Ishikawa (cell line): ENCODE data around the gene TH.

Experiments
- CEBPB ChIP-seq: IDR thresholded peaks from 2 replicates; pipeline ENCODE4 v1.6.1; 2012
- EGR1 ChIP-seq: IDR thresholded peaks from 2 replicates; pipeline ENCODE4 v1.6.1; 2012
- NFIC ChIP-seq: IDR thresholded peaks from 2 replicates; pipeline ENCODE4 v1.6.1; 2012
- RAD21 ChIP-seq: IDR thresholded peaks from 2 replicates; pipeline ENCODE4 v1.6.1; 2012; ENCODE audit warnings: low read depth
- TAF1 ChIP-seq: IDR thresholded peaks from 2 replicates; pipeline ENCODE4 v1.6.1; 2012; ENCODE audit warnings: low read depth, mild to moderate bottlenecking
- TF ChIP-seq, protein P1 (sequence below): IDR thresholded peaks from 2 replicates; pipeline ENCODE4 v1.6.1; 2012
- TF ChIP-seq, protein P2 (sequence below): IDR thresholded peaks from 2 replicates; pipeline ENCODE4 v1.6.1; 2012; ENCODE audit warnings: low read depth, mild to moderate bottlenecking
- TF ChIP-seq, protein P3 (sequence below): IDR thresholded peaks from 2 replicates; pipeline ENCODE4 v1.6.1; 2012

- no peak for TF ChIP-seq TAF1
- TF ChIP-seq EGR1, result no peak
- TF ChIP-seq, protein P1, sequence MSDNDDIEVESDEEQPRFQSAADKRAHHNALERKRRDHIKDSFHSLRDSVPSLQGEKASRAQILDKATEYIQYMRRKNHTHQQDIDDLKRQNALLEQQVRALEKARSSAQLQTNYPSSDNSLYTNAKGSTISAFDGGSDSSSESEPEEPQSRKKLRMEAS, result no peak
- TF ChIP-seq CEBPB, result no peak
- TF ChIP-seq, protein P2, sequence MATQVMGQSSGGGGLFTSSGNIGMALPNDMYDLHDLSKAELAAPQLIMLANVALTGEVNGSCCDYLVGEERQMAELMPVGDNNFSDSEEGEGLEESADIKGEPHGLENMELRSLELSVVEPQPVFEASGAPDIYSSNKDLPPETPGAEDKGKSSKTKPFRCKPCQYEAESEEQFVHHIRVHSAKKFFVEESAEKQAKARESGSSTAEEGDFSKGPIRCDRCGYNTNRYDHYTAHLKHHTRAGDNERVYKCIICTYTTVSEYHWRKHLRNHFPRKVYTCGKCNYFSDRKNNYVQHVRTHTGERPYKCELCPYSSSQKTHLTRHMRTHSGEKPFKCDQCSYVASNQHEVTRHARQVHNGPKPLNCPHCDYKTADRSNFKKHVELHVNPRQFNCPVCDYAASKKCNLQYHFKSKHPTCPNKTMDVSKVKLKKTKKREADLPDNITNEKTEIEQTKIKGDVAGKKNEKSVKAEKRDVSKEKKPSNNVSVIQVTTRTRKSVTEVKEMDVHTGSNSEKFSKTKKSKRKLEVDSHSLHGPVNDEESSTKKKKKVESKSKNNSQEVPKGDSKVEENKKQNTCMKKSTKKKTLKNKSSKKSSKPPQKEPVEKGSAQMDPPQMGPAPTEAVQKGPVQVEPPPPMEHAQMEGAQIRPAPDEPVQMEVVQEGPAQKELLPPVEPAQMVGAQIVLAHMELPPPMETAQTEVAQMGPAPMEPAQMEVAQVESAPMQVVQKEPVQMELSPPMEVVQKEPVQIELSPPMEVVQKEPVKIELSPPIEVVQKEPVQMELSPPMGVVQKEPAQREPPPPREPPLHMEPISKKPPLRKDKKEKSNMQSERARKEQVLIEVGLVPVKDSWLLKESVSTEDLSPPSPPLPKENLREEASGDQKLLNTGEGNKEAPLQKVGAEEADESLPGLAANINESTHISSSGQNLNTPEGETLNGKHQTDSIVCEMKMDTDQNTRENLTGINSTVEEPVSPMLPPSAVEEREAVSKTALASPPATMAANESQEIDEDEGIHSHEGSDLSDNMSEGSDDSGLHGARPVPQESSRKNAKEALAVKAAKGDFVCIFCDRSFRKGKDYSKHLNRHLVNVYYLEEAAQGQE, result no peak
- TF ChIP-seq, protein P3, sequence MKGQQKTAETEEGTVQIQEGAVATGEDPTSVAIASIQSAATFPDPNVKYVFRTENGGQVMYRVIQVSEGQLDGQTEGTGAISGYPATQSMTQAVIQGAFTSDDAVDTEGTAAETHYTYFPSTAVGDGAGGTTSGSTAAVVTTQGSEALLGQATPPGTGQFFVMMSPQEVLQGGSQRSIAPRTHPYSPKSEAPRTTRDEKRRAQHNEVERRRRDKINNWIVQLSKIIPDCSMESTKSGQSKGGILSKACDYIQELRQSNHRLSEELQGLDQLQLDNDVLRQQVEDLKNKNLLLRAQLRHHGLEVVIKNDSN, result no peak
- TF ChIP-seq NFIC, result no peak
- TF ChIP-seq RAD21, result no peak
These were observed 43.6 kb upstream of the TH start for GRCh38 chr11:2215230-2215560.
